G401.6 (cell line): ENCODE data around the gene AHCYL2.
"Not testable (repeated sequence)": the region's sequence is repeated elsewhere in the genome, so short reads cannot be mapped to it uniquely, and the experiment has no call there.

Source experiments
- FAIRE-seq: peaks from 2 replicates; lab custom pipeline; 2012; peaks lifted over from hg19 to GRCh38; lab: Jason Lieb, UNC

The AHCYL2 gene

GRCh38 chr7:129292861-129293260 is 68.0 kb downstream of the AHCYL2 start:
- FAIRE-seq, result no peak

DNA sequence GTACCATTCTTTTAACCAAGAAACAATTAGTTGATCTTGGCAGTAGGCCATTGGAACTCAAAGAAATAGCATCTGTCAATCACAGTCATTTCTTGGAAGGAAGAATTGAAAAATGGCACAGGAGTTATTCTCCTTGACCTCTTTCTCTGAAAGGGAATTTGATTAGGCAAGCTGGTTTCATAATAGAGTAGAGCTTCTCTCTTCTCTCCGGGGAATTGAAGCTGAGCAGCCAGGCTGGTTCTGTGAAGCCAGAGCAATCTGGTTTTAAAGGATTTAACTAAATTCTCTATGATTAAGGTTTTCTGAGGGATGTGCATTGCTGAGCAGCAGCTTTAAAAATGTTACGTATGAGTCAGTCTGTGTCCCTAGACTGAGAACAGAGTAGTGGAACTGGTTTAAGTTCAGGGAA is 70.2 kb downstream of the AHCYL2 start:
- no peak for FAIRE-seq

DNA sequence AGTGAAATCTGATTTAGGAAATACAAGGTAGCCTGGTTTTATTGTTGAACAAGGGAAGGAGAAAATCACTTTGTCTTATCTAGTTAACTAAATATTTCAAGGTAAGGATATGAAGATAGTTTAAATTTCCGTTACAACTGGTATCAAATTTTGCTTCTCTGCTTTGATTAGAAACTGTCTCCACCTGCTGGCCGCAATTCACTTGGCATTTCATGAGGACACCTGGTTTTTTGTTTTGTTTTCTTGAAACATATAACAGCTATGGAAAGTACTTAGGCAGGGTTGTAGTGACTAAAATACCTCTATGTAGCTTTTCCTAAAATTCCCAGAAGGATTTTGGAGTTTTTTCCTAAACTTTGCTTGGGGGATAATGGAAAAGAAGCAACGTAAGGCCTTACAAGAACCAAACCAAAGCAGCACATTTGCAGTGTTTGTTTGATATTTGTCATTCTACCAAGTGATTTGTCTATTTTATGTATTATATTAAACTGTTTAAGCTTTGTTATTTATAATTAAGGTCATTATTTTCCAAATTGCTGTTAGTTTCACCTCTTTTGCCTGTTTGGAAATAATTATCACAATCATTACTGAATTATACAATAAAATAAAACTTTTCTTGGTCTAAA is 73.6 kb downstream of the AHCYL2 start:
- peak; percentile 95 for FAIRE-seq

DNA sequence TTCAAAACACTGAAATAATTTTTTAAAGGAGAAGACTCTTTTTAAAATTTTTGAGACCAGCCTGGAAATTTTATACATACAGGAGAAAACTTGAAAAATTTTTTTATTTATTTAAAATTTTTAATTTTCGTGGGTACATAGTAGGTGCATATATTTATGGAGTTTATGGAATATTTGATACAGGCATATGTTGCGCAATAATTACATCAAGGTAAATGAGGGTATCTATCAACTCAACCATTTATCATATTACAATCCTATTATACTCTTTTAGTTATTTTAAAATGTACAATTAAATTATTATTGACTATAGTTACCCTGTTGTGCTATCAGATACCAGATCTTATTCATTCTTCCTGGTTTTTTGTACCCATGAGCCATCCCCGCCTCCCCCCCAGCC is 75.1 kb downstream of the AHCYL2 start:
- FAIRE-seq, result peak; percentile 53

- not testable (repeated sequence) for FAIRE-seq
These were observed 75.5 kb downstream of the AHCYL2 start for GRCh38 chr7:129300299-129300698.

GRCh38 chr7:129307592-129307991 is 82.8 kb downstream of the AHCYL2 start:
- no peak for FAIRE-seq

GRCh38 chr7:129308047-129308446 is 83.2 kb downstream of the AHCYL2 start:
- no peak for FAIRE-seq

- FAIRE-seq, result no peak
These were observed 86.6 kb downstream of the AHCYL2 start for GRCh38 chr7:129311429-129311828.

DNA sequence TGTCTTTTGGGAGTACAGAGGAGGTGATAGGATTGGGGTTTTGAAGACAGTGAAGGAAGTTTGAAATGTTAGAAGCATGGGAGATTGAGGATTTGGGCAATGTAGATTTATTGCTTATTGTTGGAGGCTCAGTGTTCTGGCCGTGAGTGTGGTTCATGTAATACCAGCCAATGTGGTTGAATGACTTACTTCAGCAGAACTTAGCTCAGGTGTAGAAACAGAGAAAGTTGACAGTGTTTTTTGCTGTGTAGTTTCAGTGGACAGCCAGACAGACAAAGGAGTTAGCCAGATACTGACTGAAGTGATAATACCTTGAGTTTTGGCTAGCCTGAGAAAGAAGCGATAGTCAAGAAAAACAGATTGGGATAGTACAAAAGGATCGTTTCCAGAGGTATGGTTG is 88.5 kb downstream of the AHCYL2 start:
- no peak for FAIRE-seq

DNA sequence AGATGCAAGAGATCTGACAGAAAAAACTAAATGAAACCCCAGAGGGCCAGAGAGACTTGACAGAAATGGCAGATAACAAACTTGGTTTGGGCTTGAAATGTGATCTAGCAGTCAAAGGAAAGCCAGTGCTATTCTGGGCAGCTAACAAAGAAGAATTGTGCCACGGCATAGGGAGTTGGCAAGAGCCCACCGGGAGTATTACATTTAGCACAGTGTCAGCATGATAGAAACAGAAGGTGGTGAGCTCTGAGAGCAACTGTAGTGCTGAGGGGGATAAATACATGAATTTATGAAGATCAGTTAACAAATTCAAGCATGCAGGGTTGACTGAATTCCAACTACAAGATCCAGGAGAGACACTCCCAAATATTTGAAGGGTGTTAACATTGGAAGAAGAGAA is 91.1 kb downstream of the AHCYL2 start:
- FAIRE-seq, result no peak

GRCh38 chr7:129317450-129317849 is 92.6 kb downstream of the AHCYL2 start:
- no peak for FAIRE-seq

DNA sequence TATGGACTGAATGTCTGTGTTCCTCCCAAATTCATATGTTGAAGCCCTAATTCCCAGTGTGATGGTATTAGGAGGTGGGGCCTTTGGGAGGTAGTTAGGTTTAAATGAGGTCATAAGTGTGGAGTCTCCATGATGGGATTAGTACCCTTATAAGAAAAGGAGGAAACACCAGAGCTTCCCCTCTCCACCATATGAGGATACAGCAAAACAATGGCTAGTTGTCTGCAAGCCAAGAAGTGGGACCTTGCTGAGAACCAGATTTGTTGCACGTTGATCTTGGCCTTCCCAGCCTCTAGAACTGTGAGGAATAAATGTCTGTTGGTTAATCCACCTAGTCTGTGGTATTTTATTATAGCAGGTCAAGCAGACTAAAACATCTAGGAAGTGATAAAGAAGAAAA is 102.2 kb downstream of the AHCYL2 start:
- FAIRE-seq, result no peak

DNA sequence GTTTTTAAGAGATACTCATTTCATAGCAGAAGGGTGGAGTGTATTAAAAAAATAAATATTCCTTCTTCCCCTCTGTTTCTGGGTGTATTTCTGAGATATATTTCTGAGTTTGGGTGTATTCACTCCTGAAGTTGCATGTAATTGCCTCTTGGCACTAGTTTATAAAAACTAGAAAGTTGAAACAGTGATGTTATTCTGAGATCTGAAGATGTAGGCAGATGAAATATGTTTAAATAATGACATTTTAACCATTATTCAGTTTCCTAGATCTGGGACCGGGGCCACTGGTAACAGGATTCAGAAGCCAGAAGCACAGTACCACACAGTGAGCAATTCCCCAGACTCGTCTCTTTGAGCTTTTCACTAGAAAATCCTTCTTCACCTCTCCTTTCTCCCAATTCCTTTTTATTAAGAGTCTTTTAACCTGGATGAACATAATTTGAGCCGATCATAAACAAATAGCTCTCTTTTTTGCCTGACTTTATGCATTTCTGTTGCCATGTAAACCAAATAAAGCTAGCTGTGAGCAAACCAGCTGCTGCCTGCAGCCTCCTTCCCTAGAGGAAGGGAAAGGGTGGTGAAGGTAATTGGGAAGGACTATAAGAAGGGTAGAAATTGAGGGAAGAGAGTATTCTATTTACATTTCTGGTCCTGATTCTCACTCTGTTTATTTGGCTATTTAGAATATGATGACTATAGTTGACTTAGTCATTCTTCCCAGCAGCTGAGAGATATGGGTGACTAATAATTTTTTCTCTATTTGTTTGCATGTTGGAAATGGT is 107.6 kb downstream of the AHCYL2 start:
- FAIRE-seq, result no peak

DNA sequence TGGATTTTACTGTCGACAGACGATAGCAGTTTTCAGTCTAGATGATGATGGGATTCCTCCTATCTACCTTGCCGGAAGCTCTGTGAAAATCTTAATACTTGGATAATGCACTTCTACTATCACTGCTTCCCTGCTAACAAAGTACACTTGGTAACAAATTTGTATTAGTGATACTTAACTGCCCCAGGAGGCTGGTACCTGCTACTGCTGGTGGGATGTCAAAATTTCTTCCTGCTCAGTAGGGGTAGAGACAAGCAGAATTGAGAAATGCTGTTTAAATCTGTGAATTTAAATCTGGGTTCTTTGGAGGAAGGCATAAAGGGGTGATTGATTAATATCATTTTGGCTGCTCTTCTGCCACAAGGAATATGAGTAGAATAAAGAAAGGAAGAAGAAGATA is 109.6 kb downstream of the AHCYL2 start:
- FAIRE-seq, result no peak

DNA sequence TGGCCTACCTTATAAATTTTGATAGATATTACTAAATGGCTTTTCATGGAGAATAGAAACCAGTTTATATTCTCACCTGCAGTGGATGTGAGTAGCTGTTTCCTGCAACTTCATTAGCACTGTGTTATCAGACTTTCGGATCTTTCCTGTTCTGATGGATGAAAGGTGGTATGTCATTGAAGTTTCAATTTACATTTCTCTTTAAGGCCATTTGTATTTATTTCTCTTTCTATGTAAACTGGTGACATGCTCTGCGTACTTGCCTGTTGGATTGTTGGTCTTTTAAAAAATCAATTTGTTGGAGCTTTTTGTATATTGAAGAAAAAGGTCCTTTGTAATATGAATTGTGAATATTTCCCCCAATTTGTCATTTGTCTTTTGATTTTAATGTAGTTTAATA is 113.6 kb downstream of the AHCYL2 start:
- no peak for FAIRE-seq

- no peak for FAIRE-seq
These were observed 116.4 kb downstream of the AHCYL2 start for GRCh38 chr7:129341212-129341611.

- no peak for FAIRE-seq
These were observed 117.3 kb downstream of the AHCYL2 start for GRCh38 chr7:129341816-129342806.

DNA sequence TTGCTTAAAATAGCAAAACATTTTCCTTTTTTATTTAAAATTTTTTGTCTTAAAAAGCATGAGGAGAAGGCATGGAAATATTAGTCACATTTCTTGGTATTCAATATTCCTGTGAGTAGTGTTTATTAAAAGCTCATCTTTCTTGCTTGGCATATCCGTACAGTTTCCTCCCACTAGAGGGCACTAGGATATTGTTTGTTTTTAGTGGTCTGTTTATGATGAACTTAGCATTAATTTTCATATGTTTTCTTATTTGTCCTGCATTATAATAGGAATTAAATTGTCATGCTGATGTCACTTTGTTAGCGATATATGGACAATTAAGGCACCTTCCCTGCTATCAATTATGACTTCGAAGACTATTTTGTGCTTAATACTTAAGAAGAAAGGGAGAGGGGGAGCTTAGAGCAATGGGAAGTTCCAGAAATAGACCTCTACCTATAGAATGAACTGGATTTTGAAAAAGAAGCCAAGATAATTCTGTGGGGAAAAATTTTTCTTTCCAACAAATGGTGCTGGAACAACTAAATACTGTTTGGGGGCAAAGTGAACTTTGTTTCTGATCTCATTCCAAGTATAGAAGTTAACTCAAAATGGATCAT is 118.4 kb downstream of the AHCYL2 start:
- peak; percentile 79 for FAIRE-seq

DNA sequence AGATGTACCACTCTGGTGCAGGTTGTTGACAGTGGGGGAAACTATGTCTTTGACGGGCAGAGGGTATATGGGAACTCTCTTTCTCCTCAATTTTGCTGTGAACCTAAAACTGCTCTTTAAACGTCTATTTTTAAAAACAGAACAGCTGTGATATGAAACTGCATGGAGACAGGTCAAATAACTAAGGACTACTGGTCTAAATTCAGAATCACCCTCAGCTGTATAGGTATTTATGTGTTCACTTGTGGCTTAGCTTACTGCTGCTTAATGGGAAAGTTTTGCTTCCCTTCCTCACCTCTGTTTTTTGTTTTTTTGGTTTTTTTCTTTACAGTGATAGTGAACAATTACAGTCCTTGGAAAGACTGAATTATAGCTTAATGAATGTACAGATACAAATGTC is 122.5 kb downstream of the AHCYL2 start:
- FAIRE-seq, result no peak

GRCh38 chr7:129348023-129348740 is 123.4 kb downstream of the AHCYL2 start:
- FAIRE-seq, result no peak

DNA sequence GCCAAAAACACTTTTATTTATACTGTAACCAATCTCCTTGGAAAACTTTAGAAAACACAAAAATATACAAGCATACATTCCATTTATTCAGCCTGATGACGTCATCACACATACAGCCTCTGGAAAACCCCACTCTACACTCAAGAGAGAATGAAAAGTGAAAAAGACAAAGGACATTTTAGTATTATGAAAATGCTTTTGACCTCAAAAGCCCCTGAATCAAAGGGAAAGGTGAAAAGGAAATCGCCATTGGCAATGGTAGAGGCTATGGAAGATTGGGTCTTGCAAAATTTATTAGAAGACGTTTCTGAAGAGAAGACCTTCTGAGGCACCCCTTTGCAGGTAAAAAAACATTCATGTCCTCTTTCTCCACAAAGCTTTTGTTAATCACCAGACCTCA is 126.5 kb downstream of the AHCYL2 start:
- no peak for FAIRE-seq

DNA sequence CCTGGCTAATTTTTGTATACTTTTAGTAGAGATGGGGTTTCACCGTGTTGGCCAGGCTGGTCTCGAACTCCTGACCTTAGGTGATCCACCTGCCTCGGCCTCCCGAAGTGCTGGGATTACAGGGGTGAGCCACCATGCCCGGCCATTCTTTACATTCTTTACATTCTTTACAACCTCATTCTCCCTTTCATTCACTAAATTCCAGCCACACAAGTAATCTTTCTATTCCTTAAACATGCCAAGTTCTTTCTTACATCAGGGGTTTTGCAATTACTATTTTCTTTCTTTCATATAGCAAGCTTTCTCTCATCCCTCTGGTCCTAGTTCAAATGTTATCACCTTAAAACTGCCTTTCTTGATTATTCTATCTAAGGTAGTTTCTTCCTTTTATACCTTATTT is 128.3 kb downstream of the AHCYL2 start:
- not testable (repeated sequence) for FAIRE-seq
